HG03469 (cell line): ENCODE results near the gene CCBE1.

Experiments
- ATAC-seq: cut with Tn5 transposase; IDR thresholded peaks from one replicate; pipeline ENCODE4 v1.9.1; 2021; ENCODE audit warnings: mild to moderate bottlenecking, moderate library complexity, moderate number of reproducible peaks; ENCODE audit not compliant: unreplicated experiment

The CCBE1 gene

GRCh38 chr18:59576541-59577385 lies 120.5 kb downstream of the CCBE1 start:
- ATAC-seq, result no peak

- ATAC-seq, result no peak
Measured at GRCh38 chr18:59575995-59576394, 121.2 kb downstream of the CCBE1 start.

GRCh38 chr18:59573962-59574361 lies 123.3 kb downstream of the CCBE1 start:
- no peak for ATAC-seq

GRCh38 chr18:59571902-59572301 lies 125.3 kb downstream of the CCBE1 start:
- ATAC-seq, result no peak

- no peak for ATAC-seq
Measured at GRCh38 chr18:59570796-59571195, 126.4 kb downstream of the CCBE1 start.

GRCh38 chr18:59570101-59570775 lies 127.0 kb downstream of the CCBE1 start:
- ATAC-seq, result no peak

- no peak for ATAC-seq
Measured at GRCh38 chr18:59569390-59569791, 127.8 kb downstream of the CCBE1 start.

- no peak for ATAC-seq
Measured at GRCh38 chr18:59567431-59567830, 129.8 kb downstream of the CCBE1 start.

- no peak for ATAC-seq
Measured at GRCh38 chr18:59566533-59566971, 130.7 kb downstream of the CCBE1 start.

GRCh38 chr18:59565957-59566356 lies 131.3 kb downstream of the CCBE1 start:
- ATAC-seq, result no peak

- ATAC-seq, result no peak
Measured at GRCh38 chr18:59564561-59564960, 132.7 kb downstream of the CCBE1 start.

GRCh38 chr18:59563176-59563785 lies 133.9 kb downstream of the CCBE1 start:
- no peak for ATAC-seq

- ATAC-seq, result no peak
Measured at GRCh38 chr18:59562751-59563150, 134.5 kb downstream of the CCBE1 start.

- no peak for ATAC-seq
Measured at GRCh38 chr18:59561612-59562011, 135.6 kb downstream of the CCBE1 start.

- no peak for ATAC-seq
Measured at GRCh38 chr18:59560556-59560955, 136.7 kb downstream of the CCBE1 start.

- ATAC-seq, result no peak
Measured at GRCh38 chr18:59559528-59559927, 137.7 kb downstream of the CCBE1 start.

- ATAC-seq, result no peak
Measured at GRCh38 chr18:59555995-59556659, 141.1 kb downstream of the CCBE1 start.

GRCh38 chr18:59554796-59555335 lies 142.4 kb downstream of the CCBE1 start:
- ATAC-seq, result no peak

GRCh38 chr18:59553273-59553870 lies 143.9 kb downstream of the CCBE1 start:
- ATAC-seq, result no peak

GRCh38 chr18:59551902-59552635 lies 145.2 kb downstream of the CCBE1 start:
- no peak for ATAC-seq
